Gastrocnemius medialis (tissue), 4 donors: ENCODE data around the gene MYO1B. TPM values are rescaled to one million over a fixed set of nuclear protein-coding genes. Genes with fewer than 3 reads are reported as not detected.

Source experiments
- ATAC-seq, 2 donors: fragments of 150-250 bp; one replicate each; pipeline ENCODE4 v1.9.1; 2016
- DNase-seq, 2 donors: peaks; one replicate each; pipeline ENCODE4 v3.0.0-alpha.2; 2019
- H3K27ac ChIP-seq, 4 donors: fragments of 200-600 bp; sonication (generic); 1 replicate in 1 of 4; 2 replicates in 3 of 4; pipeline ENCODE4 v1.5.1; 2016 to 2018; ENCODE audit warnings: mild to moderate bottlenecking in 2 of 4, moderate library complexity in 1 of 4
- H3K27me3 ChIP-seq, 3 donors: fragments of 200-600 bp; sonication (generic) in 2 of 3; 1 replicate in 1 of 3; 2 replicates in 2 of 3; pipeline versions ENCODE4 v1.5.1 to v1.6.0; 2016 to 2019; ENCODE audit warnings: mild to moderate bottlenecking in 1 of 3, moderate library complexity in 1 of 3
- H3K36me3 ChIP-seq, 2 donors: fragments of 200-600 bp; sonication (generic) in 1 of 2; one replicate each; pipeline ENCODE4 v1.5.1; 2017 to 2018
- H3K4me1 ChIP-seq, 2 donors: fragments of 200-600 bp; sonication (generic) in 1 of 2; one replicate each; pipeline ENCODE4 v1.5.1; 2016 to 2017; ENCODE audit warnings: mild to moderate bottlenecking in 2 of 2
- H3K4me3 ChIP-seq, 4 donors: fragments of 200-600 bp; sonication (generic) in 3 of 4; 1 replicate in 1 of 4; 2 replicates in 3 of 4; pipeline ENCODE4 v1.5.1; 2016 to 2019; ENCODE audit warnings: mild to moderate bottlenecking in 2 of 4
- H3K9me3 ChIP-seq, 3 donors: fragments of 200-600 bp; sonication (generic) in 2 of 3; 1 replicate in 1 of 3; 2 replicates in 2 of 3; pipeline ENCODE4 v1.5.1; 2016 to 2019
- POLR2A ChIP-seq, 2 donors: fragments of 450-650 bp; IDR thresholded peaks; one replicate each; pipeline ENCODE4 v1.6.1; 2017; ENCODE audit warnings: antibody characterized with exemption in 2 of 2, mild to moderate bottlenecking in 2 of 2, moderate library complexity in 2 of 2
- in situ Hi-C, 4 donors: fragments of 200-750 bp; cut with MboI; loops; one replicate each; pipeline versions ENCODE4 v1.15.0 to v1.8.0; 2017; ENCODE audit warnings: low sequenced_read_pairs in 4 of 4
- intact Hi-C: fragments of 100-400 bp; cut with DNase I; formaldehyde crosslinking; loops from one replicate; pipeline ENCODE4 v1.15.1; 2023; ENCODE audit warnings: low total_unique reads
- total RNA-seq, 4 donors: library from RNA; depleted of rRNA; stranded (reverse); fragments of >200 nt; gene quantifications; one replicate each; pipeline versions ENCODE4 v1.1.0 to v1.2.3, GENCODE V29; 2016
- TF ChIP-seq, protein P1 (sequence below), 5 experiments: fragments of 450-650 bp in 3 of 5; fragments of 200-600 bp in 2 of 5; sonication (generic) in 2 of 5; IDR thresholded peaks in 4 of 5; conservative IDR thresholded peaks in 1 of 5; 1 replicate in 4 of 5; 2 replicates in 1 of 5; pipeline ENCODE4 v1.5.1; 2016 to 2019; ENCODE audit warnings: antibody characterized with exemption in 5 of 5, mild to moderate bottlenecking in 3 of 5, moderate library complexity in 3 of 5

The MYO1B gene
- total RNA-seq, 4 donors from 2014 or later, result 7.0 to 10.8 (median 10.0) TPM

- no peaks in the 10 kb centered on the region for H3K36me3 ChIP-seq
- intact Hi-C loops, result no loop called here
- no peaks in the 10 kb centered on the region for H3K9me3 ChIP-seq
- TF ChIP-seq, protein P1, sequence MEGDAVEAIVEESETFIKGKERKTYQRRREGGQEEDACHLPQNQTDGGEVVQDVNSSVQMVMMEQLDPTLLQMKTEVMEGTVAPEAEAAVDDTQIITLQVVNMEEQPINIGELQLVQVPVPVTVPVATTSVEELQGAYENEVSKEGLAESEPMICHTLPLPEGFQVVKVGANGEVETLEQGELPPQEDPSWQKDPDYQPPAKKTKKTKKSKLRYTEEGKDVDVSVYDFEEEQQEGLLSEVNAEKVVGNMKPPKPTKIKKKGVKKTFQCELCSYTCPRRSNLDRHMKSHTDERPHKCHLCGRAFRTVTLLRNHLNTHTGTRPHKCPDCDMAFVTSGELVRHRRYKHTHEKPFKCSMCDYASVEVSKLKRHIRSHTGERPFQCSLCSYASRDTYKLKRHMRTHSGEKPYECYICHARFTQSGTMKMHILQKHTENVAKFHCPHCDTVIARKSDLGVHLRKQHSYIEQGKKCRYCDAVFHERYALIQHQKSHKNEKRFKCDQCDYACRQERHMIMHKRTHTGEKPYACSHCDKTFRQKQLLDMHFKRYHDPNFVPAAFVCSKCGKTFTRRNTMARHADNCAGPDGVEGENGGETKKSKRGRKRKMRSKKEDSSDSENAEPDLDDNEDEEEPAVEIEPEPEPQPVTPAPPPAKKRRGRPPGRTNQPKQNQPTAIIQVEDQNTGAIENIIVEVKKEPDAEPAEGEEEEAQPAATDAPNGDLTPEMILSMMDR (IDR thresholded peaks at IDR 0.05 in 4 of 5, conservative IDR thresholded peaks at IDR 0.05 in 1 of 5), result no peak
- TF ChIP-seq POLR2A (IDR thresholded peaks at IDR 0.05), result no peak
- in situ Hi-C loops, result no loop called here
- DNase-seq (no peak), ATAC-seq (no peak)
- no peak overlapping the region for H3K4me3 ChIP-seq
- H3K27me3 ChIP-seq, result no peaks in the 10 kb centered on the region
- no peaks in the 10 kb centered on the region for H3K4me1 ChIP-seq
- no peak overlapping the region for H3K27ac ChIP-seq
Observed at GRCh38 chr2:191358325-191359025, 113.3 kb downstream of the MYO1B start.

- Histone ChIP-seq H3K36me3 (no peaks in the 10 kb centered on the region), H3K27ac (no peak overlapping the region), H3K4me3 (no peak overlapping the region), H3K4me1 (no peaks in the 10 kb centered on the region), H3K27me3 (no peaks in the 10 kb centered on the region), H3K9me3 (no peaks in the 10 kb centered on the region)
- in situ Hi-C loops, result no loop called here
- DNase-seq (no peak), ATAC-seq (no peak)
- TF ChIP-seq, protein P1 (IDR thresholded peaks at IDR 0.05 in 4 of 5, conservative IDR thresholded peaks at IDR 0.05 in 1 of 5), result no peak
- TF ChIP-seq POLR2A (IDR thresholded peaks at IDR 0.05), result no peak
- intact Hi-C loops, result no loop called here
Observed at GRCh38 chr2:191359133-191359532, 113.9 kb downstream of the MYO1B start.

- no peak for ATAC-seq
Observed at GRCh38 chr2:191360918-191361317, 115.7 kb downstream of the MYO1B start.

DNA sequence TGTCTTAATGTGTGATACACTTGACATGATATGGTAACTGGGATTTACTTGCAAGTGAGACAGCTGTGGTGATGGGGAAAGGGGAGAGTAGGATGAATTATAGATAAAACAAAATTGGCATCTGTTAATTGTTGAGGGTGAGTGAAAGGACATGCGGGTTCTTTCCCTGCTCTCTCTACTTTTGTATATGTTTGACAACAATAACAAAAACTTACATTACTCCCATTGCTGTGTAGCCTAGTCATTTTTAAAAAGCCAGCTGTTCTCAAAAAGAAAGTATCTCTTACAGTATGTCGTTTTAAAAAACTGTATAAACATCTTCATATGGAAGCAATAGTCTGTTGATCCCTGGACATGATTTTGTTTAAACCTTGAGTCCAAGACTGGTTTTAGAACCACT is 117.6 kb downstream of the MYO1B start:
- in situ Hi-C loops (no loop called here), intact Hi-C loops (no loop called here)
- Histone ChIP-seq H3K9me3 (no peaks in the 10 kb centered on the region), H3K36me3 (no peaks in the 10 kb centered on the region), H3K4me1 (no peaks in the 10 kb centered on the region), H3K27ac (no peak overlapping the region), H3K27me3 (no peaks in the 10 kb centered on the region), H3K4me3 (no peak overlapping the region)
- no peak for DNase-seq
- ATAC-seq, result no peak
- TF ChIP-seq, protein P1 (IDR thresholded peaks at IDR 0.05 in 4 of 5, conservative IDR thresholded peaks at IDR 0.05 in 1 of 5), result no peak
- TF ChIP-seq POLR2A (IDR thresholded peaks at IDR 0.05), result no peak

More at GRCh38 chr2:191360918-191361317, 115.7 kb downstream of the MYO1B start:
- TF ChIP-seq, protein P1 (IDR thresholded peaks at IDR 0.05 in 4 of 5, conservative IDR thresholded peaks at IDR 0.05 in 1 of 5), result no peak
- H3K9me3 ChIP-seq, result no peaks in the 10 kb centered on the region
- intact Hi-C loops (no loop called here), in situ Hi-C loops (no loop called here)
- no peaks in the 10 kb centered on the region for H3K36me3 ChIP-seq
- H3K4me3 ChIP-seq, result no peak overlapping the region
- no peak for DNase-seq
- H3K27me3 ChIP-seq, result no peaks in the 10 kb centered on the region
- H3K4me1 ChIP-seq, result no peaks in the 10 kb centered on the region
- no peak overlapping the region for H3K27ac ChIP-seq

DNA sequence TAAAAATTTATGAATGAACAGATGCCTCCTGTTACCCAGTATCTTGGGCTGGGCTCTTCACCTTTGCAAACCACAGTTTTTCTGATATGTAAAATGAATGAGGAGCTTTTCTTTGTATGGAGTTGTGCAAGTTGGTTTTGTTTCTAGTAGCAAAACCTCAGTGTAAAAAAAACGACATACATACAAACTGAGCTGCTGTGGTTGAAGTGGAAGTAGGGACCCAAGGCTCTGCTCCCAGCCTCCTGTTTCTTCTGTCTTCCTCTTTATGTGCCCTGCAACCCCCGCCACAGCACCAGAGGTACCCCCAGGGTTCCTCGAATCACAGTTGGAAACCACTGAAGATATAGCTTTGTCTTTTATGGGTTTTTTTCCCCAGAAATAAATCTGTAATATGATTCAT is 118.1 kb downstream of the MYO1B start:
- Histone ChIP-seq H3K9me3 (no peaks in the 10 kb centered on the region), H3K4me1 (no peaks in the 10 kb centered on the region), H3K4me3 (no peak overlapping the region), H3K27ac (no peak overlapping the region), H3K36me3 (no peaks in the 10 kb centered on the region), H3K27me3 (no peaks in the 10 kb centered on the region)
- DNase-seq, result no peak
- TF ChIP-seq, protein P1 (IDR thresholded peaks at IDR 0.05 in 4 of 5, conservative IDR thresholded peaks at IDR 0.05 in 1 of 5), result no peak
- TF ChIP-seq POLR2A (IDR thresholded peaks at IDR 0.05), result no peak
- intact Hi-C loops, result no loop called here
- in situ Hi-C loops, result no loop called here
- ATAC-seq, result no peak
